K562 (cell line): Measurements from ENCODE around the gene DCAF5. TPM values are rescaled to one million over a fixed set of nuclear protein-coding genes. Genes with fewer than 3 reads are reported as not detected.

Experiments used
- CBFA2T3 ChIP-seq: fragments of 450-650 bp; IDR thresholded peaks from 2 replicates; pipeline ENCODE4 v1.6.1; 2017
- FOXA1 ChIP-seq: fragments of 450-650 bp; IDR thresholded peaks from 2 replicates; pipeline ENCODE4 v1.6.1; 2016; ENCODE audit warnings: mild to moderate bottlenecking, borderline replicate concordance
- GATAD2B ChIP-seq: fragments of 450-650 bp; IDR thresholded peaks from 2 replicates; pipeline ENCODE4 v1.6.1; 2017; ENCODE audit warnings: mild to moderate bottlenecking, borderline replicate concordance
- MCM7 ChIP-seq, 2 experiments: fragments of 450-650 bp; IDR thresholded peaks; 2 replicates each; pipeline ENCODE4 v1.6.1; 2016 to 2018
- MTA2 ChIP-seq: fragments of 450-650 bp; IDR thresholded peaks from 2 replicates; pipeline ENCODE4 v1.6.1; 2016; ENCODE audit warnings: low read depth
- PTBP1 ChIP-seq: fragments of 200-400 bp; formaldehyde crosslinking; IDR thresholded peaks from 2 replicates; pipeline ENCODE4 v1.6.1; 2017; ENCODE audit warnings: low read depth, low read length
- SMAD1 ChIP-seq: fragments of 150-350 bp; IDR thresholded peaks from 2 replicates; pipeline ENCODE4 v1.6.1; 2014; ENCODE audit warnings: low read length, low read depth; ENCODE audit not compliant: partially characterized antibody
- SMARCA4 ChIP-seq: fragments of 450-650 bp; IDR thresholded peaks from 2 replicates; pipeline ENCODE4 v1.6.1; 2016
- SMC3 ChIP-seq: conservative IDR thresholded peaks from 2 replicates; pipeline ENCODE4 v1.6.1; 2011; ENCODE audit warnings: low read depth, low read length, improper control_type of control experiment; ENCODE audit not compliant: insufficient read depth
- ZNF146 ChIP-seq: IDR thresholded peaks from one replicate; pipeline ENCODE4 v1.6.1; 2018; ENCODE audit warnings: missing compliant biosample characterization; ENCODE audit not compliant: unreplicated experiment
- polyA plus RNA-seq, 8 experiments: library from polyadenylated mRNA; depleted of rRNA in 4 of 8; stranded (reverse) in 5 of 8; unstranded in 3 of 8; fragments of >200 nt; fragmentation: Nextera tagmentation in 2 of 8; fragmentation: Illumina TruSeq in 1 of 8; extraction: Ambion mirVana in 2 of 8; extraction: Trizol in 1 of 8; gene quantifications; 2 replicates each; pipeline versions ENCODE4 v1.2.1 to v1.2.3, GENCODE V29; 2011 to 2014; ENCODE audit warnings: inconsistent platforms in 1 of 8, missing spikeins in 1 of 8
- total RNA-seq, 7 experiments: library from RNA; depleted of rRNA in 6 of 7; stranded (reverse); fragments of >200 nt in 6 of 7; fragmentation: Illumina TruSeq in 2 of 7; extraction: Trizol in 2 of 7; gene quantifications; 2 replicates each; pipeline versions ENCODE4 v1.2.1 to v1.2.3, GENCODE V29; 2011 to 2021; ENCODE audit warnings: low replicate concordance in 1 of 7
- TF ChIP-seq, protein P1 (sequence below): fragments of 250-450 bp; sonication (Bioruptor Pico); IDR thresholded peaks from 2 replicates; pipeline ENCODE4 v1.8.0; 2022; ENCODE audit warnings: moderate library complexity, mild to moderate bottlenecking, inconsistent platforms
- TF ChIP-seq, protein P2 (sequence below): fragments of 450-650 bp; conservative IDR thresholded peaks from 2 replicates; pipeline ENCODE4 v1.6.1; 2016; ENCODE audit warnings: missing genetic modification characterization, low read depth, mild to moderate bottlenecking, control low read depth, missing compliant biosample characterization
- TF ChIP-seq, protein P3 (sequence below): sonication (generic); formaldehyde crosslinking; IDR thresholded peaks from 2 replicates; pipeline ENCODE4 v1.8.0; 2023; ENCODE audit warnings: missing genetic modification reagents, mild to moderate bottlenecking, borderline replicate concordance
- TF ChIP-seq, protein P4 (sequence below): sonication (generic); formaldehyde crosslinking; IDR thresholded peaks from 2 replicates; pipeline ENCODE4 v1.8.1; 2023; ENCODE audit warnings: mild to moderate bottlenecking, missing genetic modification reagents
- TF ChIP-seq, protein P5 (sequence below): sonication (generic); formaldehyde crosslinking; IDR thresholded peaks from 2 replicates; pipeline ENCODE4 v1.8.0; 2022; ENCODE audit warnings: mild to moderate bottlenecking, missing genetic modification reagents

The DCAF5 gene
- total and polyA plus RNA-seq, 9 of the 15 experiments (the other 6 are each of a cell fraction or from before 2014, with no cell fraction given), result 5.6 to 24.1 (median 12.7) TPM

DNA sequence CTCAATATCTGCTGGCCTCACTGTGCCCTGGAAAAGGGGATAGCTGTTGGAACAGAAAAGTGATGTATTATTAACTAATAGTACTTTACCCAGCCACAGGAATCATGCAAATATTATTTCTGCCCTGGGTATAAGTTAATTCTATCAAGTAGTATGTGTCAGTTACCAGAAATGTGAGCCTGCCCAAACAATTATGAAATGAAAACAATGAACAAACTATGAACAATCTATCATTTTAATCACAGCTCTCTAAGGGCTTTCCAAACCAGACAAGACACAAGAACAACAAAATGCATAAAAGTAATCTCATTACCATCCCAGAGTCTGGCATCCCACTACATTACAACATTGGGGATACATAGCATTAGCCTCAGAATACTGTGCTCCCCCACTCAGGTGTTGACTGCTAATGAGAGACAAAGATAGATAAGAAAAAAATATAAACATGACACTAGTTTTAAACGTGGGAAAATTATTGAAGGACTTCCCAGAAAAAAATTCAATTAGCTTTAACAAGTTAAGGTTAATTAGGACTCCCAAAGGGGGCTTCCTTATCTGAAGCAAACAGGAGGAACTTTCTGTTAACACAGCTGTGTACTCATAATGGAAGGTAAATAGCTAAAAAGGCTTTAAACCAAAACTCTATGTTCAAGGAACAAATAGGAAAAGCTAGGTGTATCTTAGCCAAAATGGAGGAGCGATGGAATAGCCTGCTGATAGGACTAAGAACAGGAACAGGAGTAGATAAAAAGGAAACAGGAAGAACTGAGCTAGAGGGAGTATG, 3.3 kb downstream of the DCAF5 start (continued):
- TF ChIP-seq, protein P1, sequence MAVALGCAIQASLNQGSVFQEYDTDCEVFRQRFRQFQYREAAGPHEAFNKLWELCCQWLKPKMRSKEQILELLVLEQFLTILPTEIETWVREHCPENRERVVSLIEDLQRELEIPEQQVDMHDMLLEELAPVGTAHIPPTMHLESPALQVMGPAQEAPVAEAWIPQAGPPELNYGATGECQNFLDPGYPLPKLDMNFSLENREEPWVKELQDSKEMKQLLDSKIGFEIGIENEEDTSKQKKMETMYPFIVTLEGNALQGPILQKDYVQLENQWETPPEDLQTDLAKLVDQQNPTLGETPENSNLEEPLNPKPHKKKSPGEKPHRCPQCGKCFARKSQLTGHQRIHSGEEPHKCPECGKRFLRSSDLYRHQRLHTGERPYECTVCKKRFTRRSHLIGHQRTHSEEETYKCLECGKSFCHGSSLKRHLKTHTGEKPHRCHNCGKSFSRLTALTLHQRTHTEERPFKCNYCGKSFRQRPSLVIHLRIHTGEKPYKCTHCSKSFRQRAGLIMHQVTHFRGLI (CRISPR knock-in tag), result no peak
- TF ChIP-seq PTBP1, result no peak
- TF ChIP-seq SMARCA4, result peak; percentile 44; the same call in 1 of the 2 replicates
- no peak for TF ChIP-seq MCM7 (IDR thresholded peaks at IDR 0.05)
- no peak for TF ChIP-seq ZNF146 (CRISPR knock-in tag)
- TF ChIP-seq, protein P2, sequence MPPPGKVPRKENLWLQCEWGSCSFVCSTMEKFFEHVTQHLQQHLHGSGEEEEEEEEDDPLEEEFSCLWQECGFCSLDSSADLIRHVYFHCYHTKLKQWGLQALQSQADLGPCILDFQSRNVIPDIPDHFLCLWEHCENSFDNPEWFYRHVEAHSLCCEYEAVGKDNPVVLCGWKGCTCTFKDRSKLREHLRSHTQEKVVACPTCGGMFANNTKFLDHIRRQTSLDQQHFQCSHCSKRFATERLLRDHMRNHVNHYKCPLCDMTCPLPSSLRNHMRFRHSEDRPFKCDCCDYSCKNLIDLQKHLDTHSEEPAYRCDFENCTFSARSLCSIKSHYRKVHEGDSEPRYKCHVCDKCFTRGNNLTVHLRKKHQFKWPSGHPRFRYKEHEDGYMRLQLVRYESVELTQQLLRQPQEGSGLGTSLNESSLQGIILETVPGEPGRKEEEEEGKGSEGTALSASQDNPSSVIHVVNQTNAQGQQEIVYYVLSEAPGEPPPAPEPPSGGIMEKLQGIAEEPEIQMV (tag), result no peak
- TF ChIP-seq CBFA2T3, result peak; percentile 59; the same call in 1 of the 2 replicates
- TF ChIP-seq, protein P3, sequence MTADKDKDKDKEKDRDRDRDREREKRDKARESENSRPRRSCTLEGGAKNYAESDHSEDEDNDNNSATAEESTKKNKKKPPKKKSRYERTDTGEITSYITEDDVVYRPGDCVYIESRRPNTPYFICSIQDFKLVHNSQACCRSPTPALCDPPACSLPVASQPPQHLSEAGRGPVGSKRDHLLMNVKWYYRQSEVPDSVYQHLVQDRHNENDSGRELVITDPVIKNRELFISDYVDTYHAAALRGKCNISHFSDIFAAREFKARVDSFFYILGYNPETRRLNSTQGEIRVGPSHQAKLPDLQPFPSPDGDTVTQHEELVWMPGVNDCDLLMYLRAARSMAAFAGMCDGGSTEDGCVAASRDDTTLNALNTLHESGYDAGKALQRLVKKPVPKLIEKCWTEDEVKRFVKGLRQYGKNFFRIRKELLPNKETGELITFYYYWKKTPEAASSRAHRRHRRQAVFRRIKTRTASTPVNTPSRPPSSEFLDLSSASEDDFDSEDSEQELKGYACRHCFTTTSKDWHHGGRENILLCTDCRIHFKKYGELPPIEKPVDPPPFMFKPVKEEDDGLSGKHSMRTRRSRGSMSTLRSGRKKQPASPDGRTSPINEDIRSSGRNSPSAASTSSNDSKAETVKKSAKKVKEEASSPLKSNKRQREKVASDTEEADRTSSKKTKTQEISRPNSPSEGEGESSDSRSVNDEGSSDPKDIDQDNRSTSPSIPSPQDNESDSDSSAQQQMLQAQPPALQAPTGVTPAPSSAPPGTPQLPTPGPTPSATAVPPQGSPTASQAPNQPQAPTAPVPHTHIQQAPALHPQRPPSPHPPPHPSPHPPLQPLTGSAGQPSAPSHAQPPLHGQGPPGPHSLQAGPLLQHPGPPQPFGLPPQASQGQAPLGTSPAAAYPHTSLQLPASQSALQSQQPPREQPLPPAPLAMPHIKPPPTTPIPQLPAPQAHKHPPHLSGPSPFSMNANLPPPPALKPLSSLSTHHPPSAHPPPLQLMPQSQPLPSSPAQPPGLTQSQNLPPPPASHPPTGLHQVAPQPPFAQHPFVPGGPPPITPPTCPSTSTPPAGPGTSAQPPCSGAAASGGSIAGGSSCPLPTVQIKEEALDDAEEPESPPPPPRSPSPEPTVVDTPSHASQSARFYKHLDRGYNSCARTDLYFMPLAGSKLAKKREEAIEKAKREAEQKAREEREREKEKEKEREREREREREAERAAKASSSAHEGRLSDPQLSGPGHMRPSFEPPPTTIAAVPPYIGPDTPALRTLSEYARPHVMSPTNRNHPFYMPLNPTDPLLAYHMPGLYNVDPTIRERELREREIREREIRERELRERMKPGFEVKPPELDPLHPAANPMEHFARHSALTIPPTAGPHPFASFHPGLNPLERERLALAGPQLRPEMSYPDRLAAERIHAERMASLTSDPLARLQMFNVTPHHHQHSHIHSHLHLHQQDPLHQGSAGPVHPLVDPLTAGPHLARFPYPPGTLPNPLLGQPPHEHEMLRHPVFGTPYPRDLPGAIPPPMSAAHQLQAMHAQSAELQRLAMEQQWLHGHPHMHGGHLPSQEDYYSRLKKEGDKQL (CRISPR knock-in tag), result no peak
- TF ChIP-seq, protein P4, sequence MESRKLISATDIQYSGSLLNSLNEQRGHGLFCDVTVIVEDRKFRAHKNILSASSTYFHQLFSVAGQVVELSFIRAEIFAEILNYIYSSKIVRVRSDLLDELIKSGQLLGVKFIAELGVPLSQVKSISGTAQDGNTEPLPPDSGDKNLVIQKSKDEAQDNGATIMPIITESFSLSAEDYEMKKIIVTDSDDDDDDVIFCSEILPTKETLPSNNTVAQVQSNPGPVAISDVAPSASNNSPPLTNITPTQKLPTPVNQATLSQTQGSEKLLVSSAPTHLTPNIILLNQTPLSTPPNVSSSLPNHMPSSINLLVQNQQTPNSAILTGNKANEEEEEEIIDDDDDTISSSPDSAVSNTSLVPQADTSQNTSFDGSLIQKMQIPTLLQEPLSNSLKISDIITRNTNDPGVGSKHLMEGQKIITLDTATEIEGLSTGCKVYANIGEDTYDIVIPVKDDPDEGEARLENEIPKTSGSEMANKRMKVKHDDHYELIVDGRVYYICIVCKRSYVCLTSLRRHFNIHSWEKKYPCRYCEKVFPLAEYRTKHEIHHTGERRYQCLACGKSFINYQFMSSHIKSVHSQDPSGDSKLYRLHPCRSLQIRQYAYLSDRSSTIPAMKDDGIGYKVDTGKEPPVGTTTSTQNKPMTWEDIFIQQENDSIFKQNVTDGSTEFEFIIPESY (CRISPR knock-in tag), result no peak
- peak; percentile 78 for TF ChIP-seq FOXA1
- TF ChIP-seq, protein P5, sequence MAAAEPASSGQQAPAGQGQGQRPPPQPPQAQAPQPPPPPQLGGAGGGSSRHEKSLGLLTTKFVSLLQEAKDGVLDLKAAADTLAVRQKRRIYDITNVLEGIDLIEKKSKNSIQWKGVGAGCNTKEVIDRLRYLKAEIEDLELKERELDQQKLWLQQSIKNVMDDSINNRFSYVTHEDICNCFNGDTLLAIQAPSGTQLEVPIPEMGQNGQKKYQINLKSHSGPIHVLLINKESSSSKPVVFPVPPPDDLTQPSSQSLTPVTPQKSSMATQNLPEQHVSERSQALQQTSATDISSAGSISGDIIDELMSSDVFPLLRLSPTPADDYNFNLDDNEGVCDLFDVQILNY (CRISPR knock-in tag), result no peak
- no peak for TF ChIP-seq SMC3
- TF ChIP-seq SMAD1, result no peak
- no peak for TF ChIP-seq GATAD2B
- peak; percentile 43; the same call in 1 of the 2 replicates for TF ChIP-seq MTA2
